Muscle of arm (tissue), 12 donors: Measurements from ENCODE around the gene ETFA. TPM values are rescaled to one million over a fixed set of nuclear protein-coding genes. Genes with fewer than 3 reads are reported as not detected.

ENCODE experiments used
- DNase-seq: peaks from one replicate; pipeline ENCODE4 v3.0.0-alpha.2; 2013
- polyA plus RNA-seq, 12 donors: library from polyadenylated mRNA; unstranded; fragments of 120-200 nt; gene quantifications; one replicate each; pipeline ENCODE4 v1.2.1, GENCODE V29; 2013; ENCODE audit not compliant: insufficient read length in 12 of 12

The ETFA gene
- polyA plus RNA-seq, 12 donors = 71.6 to 133 (median 118) TPM; not detected in 1

DNA sequence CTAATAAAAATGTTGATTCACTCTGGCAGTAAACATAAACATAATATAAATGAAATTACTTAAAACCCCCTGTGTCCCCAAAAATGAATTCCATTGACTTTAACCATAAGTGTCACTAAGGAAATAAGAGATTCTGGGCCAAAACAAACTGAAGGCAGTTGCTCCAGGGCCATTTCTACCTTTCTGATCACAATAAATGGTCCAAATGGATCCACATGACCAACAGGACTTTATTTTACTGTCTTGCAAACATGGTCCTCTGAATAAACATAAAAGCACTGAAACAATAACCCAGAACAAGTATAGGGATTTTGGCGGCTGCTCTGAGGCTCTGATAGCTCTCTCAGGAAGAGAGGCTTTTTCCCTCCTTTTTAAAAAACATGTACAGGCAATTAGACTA, 77.3 kb downstream of the ETFA start:
- DNase-seq = no peak

DNA sequence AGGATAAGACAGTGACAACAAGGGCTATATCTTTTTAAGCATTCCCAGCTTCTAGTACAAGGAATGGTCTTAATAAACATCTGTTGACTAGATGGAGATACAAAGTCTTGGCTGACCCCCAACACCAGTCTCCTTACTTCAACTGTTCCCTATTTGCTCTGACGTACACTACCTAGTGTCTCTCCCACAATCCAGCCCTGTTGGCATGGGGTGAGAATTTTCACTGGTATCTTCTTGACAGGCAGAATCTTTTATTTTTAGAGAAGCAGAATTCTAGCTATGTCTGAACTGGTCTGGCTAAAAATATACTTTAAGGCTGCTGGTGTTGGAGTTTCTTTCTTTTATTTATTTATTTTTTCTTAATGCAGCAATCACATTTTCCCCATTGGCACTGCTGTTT, 82.0 kb downstream of the ETFA start:
- DNase-seq = no peak

DNA sequence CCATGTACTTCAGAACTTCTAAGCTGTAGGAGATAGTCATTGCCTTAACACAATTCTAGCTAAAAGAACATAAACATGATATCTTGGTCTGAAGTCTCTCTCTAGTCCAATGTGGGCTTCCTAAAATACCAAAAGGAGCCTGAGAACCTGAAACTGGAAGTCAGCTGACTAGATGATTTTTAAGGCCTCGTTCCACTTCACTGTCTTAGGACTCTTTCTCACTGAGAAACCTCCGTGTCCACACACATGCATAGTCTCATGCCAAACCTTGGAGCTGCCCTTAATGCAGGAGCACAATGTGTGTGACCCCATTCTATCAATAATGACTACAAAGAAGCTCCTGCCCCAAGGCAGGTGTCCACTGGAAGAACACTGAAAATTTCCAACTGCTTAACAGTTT, 87.7 kb downstream of the ETFA start:
- no peak for DNase-seq

GRCh38 chr15:76222159-76222558, 89.1 kb downstream of the ETFA start:
- no peak for DNase-seq

GRCh38 chr15:76221085-76221767, 90.0 kb downstream of the ETFA start:
- DNase-seq = no peak

DNA sequence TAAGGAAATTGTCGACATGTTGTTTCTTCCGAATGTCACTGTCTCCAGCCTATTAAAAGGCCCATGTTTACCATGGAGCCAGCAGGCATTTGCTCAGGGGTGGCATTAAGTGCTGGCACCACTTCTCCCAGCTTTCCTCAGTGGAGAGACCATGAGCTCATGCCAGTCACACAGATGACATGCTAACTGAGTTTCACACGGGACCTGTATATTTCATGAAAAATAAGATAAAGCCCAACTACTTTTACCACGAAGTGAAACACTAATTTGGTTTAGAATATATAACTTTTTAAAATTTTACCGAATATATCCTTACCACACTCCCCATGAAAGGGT, 93.4 kb downstream of the ETFA start:
- no peak for DNase-seq

DNA sequence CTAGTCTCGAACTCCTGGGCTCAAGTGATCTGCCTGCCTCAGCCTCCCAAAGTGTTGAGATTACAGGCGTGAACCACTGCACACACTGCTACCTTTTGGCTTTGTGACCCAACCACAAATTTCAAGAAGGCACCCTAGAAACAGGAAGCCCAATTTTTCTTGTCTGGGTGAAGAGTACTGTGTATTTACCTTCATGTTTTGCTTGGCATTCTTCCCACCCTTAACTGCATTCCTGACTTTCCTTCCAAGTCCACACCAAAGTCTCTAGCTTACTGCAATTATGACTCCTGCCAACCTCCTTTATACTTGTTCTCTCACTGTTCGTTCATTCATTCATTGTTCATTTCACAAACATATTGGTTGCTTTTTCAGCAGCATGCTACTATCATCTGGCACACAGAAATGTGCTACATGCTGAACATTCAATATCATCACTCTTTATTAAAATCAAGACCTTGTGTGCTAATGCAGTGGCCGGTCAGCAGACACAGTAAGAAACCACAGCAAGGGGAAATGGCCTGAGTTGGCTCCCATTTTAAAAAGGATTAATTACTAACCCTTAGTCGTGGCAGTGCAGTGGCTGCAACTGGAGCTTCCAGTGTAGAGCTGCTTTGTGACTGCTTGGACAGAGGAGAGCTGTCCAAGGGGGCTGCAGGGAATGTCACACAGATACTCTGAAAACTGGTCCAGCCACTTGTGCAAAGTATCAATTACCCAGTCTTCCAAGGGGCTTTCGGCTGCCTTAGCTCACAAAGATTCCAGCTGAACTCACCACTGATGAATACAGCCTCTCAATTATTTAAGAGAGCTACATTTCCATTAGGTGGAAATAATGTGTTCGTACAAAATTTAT, 94.0 kb downstream of the ETFA start:
- DNase-seq = no peak

DNA sequence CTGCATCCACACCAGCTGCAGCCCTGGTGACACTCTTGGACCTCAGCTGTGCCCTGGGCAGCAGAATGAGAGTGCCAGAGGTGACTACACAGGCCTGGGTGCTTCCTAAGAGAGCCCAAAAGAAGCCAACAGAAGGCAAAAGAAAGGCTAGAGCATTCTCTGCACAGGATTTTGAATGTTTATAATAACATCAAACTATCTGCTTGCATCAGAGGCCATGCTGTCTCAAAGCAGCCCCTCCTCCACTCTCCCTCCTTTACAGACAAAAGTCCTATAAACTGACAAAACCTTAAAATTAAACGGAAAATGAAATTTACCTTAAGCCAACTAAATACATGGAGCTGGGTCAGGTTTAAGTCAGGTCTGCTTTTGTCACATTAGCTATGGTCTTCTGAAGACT, 95.6 kb downstream of the ETFA start:
- no peak for DNase-seq

DNA sequence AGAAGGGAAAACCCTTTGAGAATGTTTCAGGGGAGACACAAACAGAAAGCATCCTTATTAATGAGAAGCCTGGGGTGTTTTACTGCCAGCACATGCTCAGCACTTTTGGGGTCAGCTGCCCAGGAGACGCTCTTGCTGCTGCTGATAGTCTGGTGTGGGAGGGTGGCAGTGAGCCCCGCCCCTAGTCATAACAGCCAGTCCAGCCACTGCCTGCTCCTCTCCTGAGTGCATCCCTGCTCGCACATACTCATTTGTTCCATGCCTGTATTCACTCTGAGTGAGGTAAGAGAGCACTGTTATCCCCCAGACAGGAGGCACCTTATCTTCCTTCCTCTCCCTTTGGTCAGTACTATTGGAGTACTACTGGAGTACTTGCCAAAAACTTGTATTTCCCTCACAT, 101.3 kb downstream of the ETFA start:
- DNase-seq = no peak

GRCh38 chr15:76209523-76209922, 101.7 kb downstream of the ETFA start:
- DNase-seq = no peak

GRCh38 chr15:76208786-76209424, 102.4 kb downstream of the ETFA start:
- no peak for DNase-seq

DNA sequence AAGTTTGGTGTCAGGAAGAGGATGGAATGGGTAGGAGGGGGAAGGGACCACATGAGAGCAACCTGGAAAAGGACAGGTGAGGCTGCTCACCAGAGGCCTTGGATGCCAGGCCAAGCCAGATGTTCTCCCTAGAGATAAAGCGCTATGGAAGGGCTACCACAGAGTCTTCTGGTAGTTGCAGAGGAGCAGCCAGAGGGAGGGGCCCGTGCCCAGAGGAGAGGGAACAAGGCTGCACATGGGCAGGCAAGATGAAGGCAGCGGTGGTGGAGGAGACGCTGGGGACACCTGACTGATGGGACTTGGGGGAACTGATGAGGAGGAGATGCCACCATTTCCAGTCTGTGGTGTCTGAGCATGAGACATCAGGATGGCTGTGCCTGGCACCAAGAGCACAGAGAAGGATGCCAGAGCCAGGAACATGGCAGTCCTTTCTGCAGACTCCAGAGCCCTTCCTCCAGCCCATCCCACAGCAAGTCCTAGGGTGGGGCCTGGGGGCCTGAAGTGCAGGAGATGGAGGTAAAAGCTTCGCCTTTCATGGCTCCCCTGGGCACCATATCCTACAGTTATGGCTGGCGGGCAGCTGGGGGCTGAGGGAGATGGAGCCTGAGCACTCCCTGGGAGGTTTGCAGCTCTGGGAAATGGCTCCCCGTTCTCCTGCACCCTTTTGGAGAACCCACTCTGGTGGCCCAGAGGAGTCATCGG, 103.0 kb downstream of the ETFA start:
- no peak for DNase-seq

- peak; percentile 31 for DNase-seq
These were observed 104.8 kb downstream of the ETFA start for GRCh38 chr15:76206325-76206976.

- DNase-seq = no peak
These were observed 106.3 kb downstream of the ETFA start for GRCh38 chr15:76204916-76205460.

- DNase-seq = no peak
These were observed 107.0 kb downstream of the ETFA start for GRCh38 chr15:76204109-76204845.

DNA sequence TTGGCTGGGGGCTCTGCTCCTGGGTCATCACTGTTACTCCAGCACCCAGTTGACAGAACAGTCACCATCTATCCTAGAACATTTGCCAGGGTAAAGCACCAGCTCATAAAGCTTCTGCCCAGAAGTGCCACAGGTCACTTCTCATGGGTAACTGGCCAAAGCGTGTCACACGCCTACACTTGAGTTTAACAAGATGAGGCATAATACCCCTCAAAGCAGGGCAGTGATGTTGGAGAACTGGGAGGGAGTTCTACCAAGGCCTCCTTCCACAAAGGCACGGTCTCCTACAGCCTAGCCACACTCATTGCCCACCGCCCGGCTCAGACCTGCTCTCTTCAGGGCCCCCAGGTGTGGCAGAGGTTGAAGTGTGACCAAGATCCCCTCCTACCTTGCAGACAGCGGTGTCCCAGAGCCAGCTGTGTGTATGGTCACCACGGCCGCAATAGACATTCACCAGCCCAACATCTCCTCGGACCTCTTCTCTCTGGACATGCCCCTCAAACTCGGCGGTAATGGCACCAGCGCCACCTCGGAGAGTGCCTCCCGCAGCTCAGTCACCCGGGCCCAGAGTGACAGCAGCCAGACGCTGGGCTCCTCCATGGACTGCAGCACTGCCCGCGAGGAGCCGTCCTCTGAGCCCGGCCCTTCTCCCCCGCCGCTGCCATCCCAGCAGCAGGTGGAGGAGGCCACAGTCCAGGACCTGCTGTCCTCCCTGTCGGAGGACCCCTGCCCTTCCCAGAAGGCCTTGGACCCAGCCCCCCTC, 107.7 kb downstream of the ETFA start:
- DNase-seq = no peak

DNA sequence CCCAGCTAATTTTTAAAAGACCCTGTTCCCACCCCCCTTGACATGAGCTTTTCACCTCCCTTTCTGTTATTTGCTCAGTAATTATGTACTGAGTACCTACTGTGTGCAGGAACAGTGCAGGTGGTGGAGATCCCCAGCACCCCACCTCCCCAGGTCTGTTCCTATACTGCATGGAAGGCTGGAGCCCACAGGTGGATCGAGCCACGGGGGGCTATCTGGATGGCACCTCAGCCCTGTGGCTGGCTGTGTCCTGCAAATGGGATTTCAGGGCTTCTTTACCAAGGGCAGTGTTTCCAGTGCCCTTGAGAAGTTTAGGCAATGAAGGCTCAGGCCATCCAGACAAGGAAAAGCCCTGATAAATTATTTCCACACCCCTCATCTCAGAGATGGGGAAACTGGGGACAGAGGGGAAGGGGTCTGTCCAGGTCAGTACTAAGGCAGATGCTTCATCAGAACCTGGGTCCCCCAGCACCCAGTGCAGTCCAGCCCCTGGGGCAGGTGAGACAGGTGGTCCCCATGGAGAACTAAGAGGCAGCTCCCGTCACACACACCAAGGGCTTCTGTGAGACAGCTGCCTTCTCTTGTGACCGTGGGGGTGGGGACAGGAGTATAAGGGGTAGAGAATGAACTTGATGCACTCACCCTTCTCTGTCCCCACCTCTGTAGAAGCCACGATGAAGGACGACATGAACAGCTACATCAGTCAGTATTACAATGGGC, 109.6 kb downstream of the ETFA start:
- no peak for DNase-seq

DNA sequence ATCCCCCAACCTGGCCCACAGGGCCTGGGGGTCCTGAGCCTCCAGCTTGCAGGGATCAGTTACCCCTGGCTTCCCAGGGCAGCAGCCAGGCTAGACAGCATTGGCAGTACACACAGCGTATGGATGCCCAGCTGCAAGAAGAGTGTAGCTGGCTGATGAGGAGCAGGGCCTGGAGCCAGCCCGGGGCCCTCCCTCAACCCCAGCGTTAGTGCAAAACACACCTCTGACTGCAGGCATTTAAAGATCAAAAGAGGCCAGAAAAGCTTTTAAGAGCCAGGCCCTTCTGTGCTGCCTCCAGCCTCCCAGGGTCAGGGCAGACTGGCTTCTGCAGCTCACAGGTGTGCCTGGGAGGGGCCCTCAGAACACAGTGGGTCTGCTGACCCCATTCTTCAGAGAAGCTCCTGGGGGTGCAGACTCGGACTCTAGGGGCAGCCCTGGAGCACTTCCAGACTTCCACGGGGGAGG, 110.6 kb downstream of the ETFA start:
- no peak for DNase-seq

DNA sequence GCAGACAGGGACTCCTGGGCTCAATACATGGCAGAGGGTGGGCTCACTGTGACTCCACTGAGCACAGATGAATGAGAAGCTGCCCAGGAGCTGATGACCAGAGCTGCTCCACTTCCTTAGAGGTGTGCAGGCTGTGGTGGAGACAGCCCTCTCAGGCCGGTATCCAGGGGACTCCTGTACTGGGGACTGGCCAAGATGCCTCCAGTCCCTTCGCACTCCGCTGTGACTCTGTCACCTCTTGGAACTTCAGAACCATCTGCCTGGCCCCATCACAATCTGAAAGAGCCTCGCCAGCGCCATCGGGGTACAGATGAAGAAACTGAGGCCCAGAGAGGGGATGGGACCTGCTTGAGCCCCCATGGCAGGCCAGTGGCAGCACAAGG, 111.2 kb downstream of the ETFA start:
- DNase-seq = no peak
